ENCODE results near the gene SLC17A5. TPM values are rescaled to one million over a fixed set of nuclear protein-coding genes. Genes with fewer than 3 reads are reported as not detected.

Gene SLC17A5
- total and polyA plus RNA-seq, 12 donors: 1.5 to 20.3 (median 12.8) TPM

GRCh38 chr6:73614802-73615201 lies 39.0 kb downstream of the SLC17A5 start:
- 80 to 89% (median 86%) methylated on average over 6 of the region's 6 CpGs for WGBS, 4 donors
- Histone ChIP-seq H3K27me3 (no peaks in the 10 kb centered on the region), H3K4me1 (replicated peaks in 1 of 2) (no peaks in the 10 kb centered on the region), H3K36me3 (replicated peaks in 1 of 2) (no peaks in the 10 kb centered on the region), H3K4me3 (no peak overlapping the region), H3K27ac (no peak overlapping the region), H3K9me3 (replicated peaks in 1 of 3) (no peaks in the 10 kb centered on the region)
- TF ChIP-seq POLR2A (IDR thresholded peaks at IDR 0.05) (no peak), CTCF (IDR thresholded peaks at IDR 0.05) (no peak)
- intact Hi-C loops (cut with DNase I): loop anchor here (5.0 to 10.0 kb wide), 2 partner anchors 98 to 110 kb away; no protein-coding TSS in a partner anchor
- DNase-seq: no peak

- no peaks in the 10 kb centered on the region for H3K27me3 ChIP-seq
- no peak for DNase-seq
- H3K9me3 ChIP-seq (replicated peaks in 1 of 3): no peaks in the 10 kb centered on the region
- H3K36me3 ChIP-seq (replicated peaks in 1 of 2): no peaks in the 10 kb centered on the region
- TF ChIP-seq CTCF (IDR thresholded peaks at IDR 0.05): no peak
- no peak for TF ChIP-seq POLR2A (IDR thresholded peaks at IDR 0.05)
- no peak overlapping the region for H3K4me3 ChIP-seq
- WGBS, 4 donors: 82 to 95% (median 87%) methylated on average over 6 of the region's 6 CpGs
- intact Hi-C loops (cut with DNase I): loop anchor here (5.0 to 10.0 kb wide), 2 partner anchors 97 to 109 kb away; no protein-coding TSS in a partner anchor
- H3K4me1 ChIP-seq (replicated peaks in 1 of 2): peaks cover 0 to 1% of the 10 kb centered on the region in 2 donors
- no peak overlapping the region for H3K27ac ChIP-seq
Observed at GRCh38 chr6:73613806-73614536, 39.8 kb downstream of the SLC17A5 start.

GRCh38 chr6:73612611-73613010 lies 41.2 kb downstream of the SLC17A5 start:
- DNase-seq: no peak
- Histone ChIP-seq H3K4me3 (no peak overlapping the region), H3K4me1 (replicated peaks in 1 of 2) (peaks cover 0 to 8% of the 10 kb centered on the region in 2 donors), H3K27me3 (no peaks in the 10 kb centered on the region), H3K9me3 (replicated peaks in 1 of 3) (no peaks in the 10 kb centered on the region), H3K27ac (no peak overlapping the region), H3K36me3 (replicated peaks in 1 of 2) (no peaks in the 10 kb centered on the region)
- TF ChIP-seq POLR2A (IDR thresholded peaks at IDR 0.05) (no peak), CTCF (IDR thresholded peaks at IDR 0.05) (no peak)
- WGBS, 4 donors: 73 to 90% (median 82%) methylated on average over 3 of the region's 3 CpGs
- intact Hi-C loops (cut with DNase I): loop anchor here (5.0 to 10.0 kb wide), 2 partner anchors 95 to 108 kb away; no protein-coding TSS in a partner anchor

GRCh38 chr6:73610444-73611275 lies 43.1 kb downstream of the SLC17A5 start:
- 50 to 55% (median 53%) methylated on average over 6 of the region's 6 CpGs for WGBS, 4 donors
- H3K4me3 ChIP-seq: no peak overlapping the region
- TF ChIP-seq CTCF (IDR thresholded peaks at IDR 0.05): peak; percentile 36 to 84 (median 67)
- no peak for TF ChIP-seq POLR2A (IDR thresholded peaks at IDR 0.05)
- no peaks in the 10 kb centered on the region for H3K36me3 ChIP-seq (replicated peaks in 1 of 2)
- H3K27ac ChIP-seq: no peak overlapping the region
- no peaks in the 10 kb centered on the region for H3K9me3 ChIP-seq (replicated peaks in 1 of 3)
- peaks cover 0 to 8% of the 10 kb centered on the region in 2 donors for H3K4me1 ChIP-seq (replicated peaks in 1 of 2)
- intact Hi-C loops (cut with DNase I): loop anchor here (5.0 to 10.0 kb wide), 2 partner anchors 93 to 106 kb away; no protein-coding TSS in a partner anchor
- DNase-seq: no peak
- no peaks in the 10 kb centered on the region for H3K27me3 ChIP-seq

All from adrenal gland (tissue), 12 donors.